NB4 (cell line): Measurements from ENCODE around the gene CHCHD4.

ENCODE experiments used
- DNase-seq: peaks from one replicate; pipeline ENCODE4 v3.0.0; 2010; ENCODE audit warnings: low read depth
- H3K4me3 ChIP-seq: one replicate; pipeline ENCODE4 v1.5.1; 2011; ENCODE audit warnings: mild to moderate bottlenecking, low read depth, low read length, moderate library complexity
- CTCF ChIP-seq: IDR thresholded peaks from one replicate; pipeline ENCODE4 v1.5.1; 2012; ENCODE audit warnings: low read depth, low read length
- MAX ChIP-seq: IDR thresholded peaks from 2 replicates; pipeline ENCODE4 v1.6.1; 2011; ENCODE audit warnings: low read depth, low read length
- MYC ChIP-seq: IDR thresholded peaks from 2 replicates; pipeline ENCODE4 v1.6.1; 2011; ENCODE audit warnings: low read depth, low read length
- POLR2A ChIP-seq: IDR thresholded peaks from 2 replicates; pipeline ENCODE4 v1.6.1; 2011; ENCODE audit warnings: mild to moderate bottlenecking; ENCODE audit not compliant: insufficient read length; ENCODE audit errors: extremely low read depth

CHCHD4 gene

GRCh38 chr3:14156843-14157561 lies 32.3 kb upstream of the CHCHD4 start:
- no peak overlapping the region for H3K4me3 ChIP-seq
- TF ChIP-seq CTCF: no peak
- DNase-seq: no peak

GRCh38 chr3:14156201-14156600 lies 31.5 kb upstream of the CHCHD4 start:
- no peak for TF ChIP-seq MYC
- TF ChIP-seq CTCF: no peak
- TF ChIP-seq POLR2A: no peak
- TF ChIP-seq MAX: no peak
- no peak for DNase-seq

GRCh38 chr3:14154895-14155440 lies 30.3 kb upstream of the CHCHD4 start:
- peak; percentile 31 for DNase-seq
- no peak overlapping the region for H3K4me3 ChIP-seq
- no peak for TF ChIP-seq MAX
- TF ChIP-seq CTCF: no peak
- TF ChIP-seq POLR2A: no peak
- no peak for TF ChIP-seq MYC

More at GRCh38 chr3:14156201-14156600, 31.5 kb upstream of the CHCHD4 start:
- no peak overlapping the region for H3K4me3 ChIP-seq

GRCh38 chr3:14154276-14154675 lies 29.6 kb upstream of the CHCHD4 start:
- no peak overlapping the region for H3K4me3 ChIP-seq
- TF ChIP-seq MAX: no peak
- TF ChIP-seq POLR2A: no peak
- no peak for TF ChIP-seq CTCF
- no peak for TF ChIP-seq MYC
- no peak for DNase-seq

GRCh38 chr3:14153663-14154062 lies 29.0 kb upstream of the CHCHD4 start:
- DNase-seq: no peak
- TF ChIP-seq CTCF (no peak), MAX (no peak), POLR2A (no peak), MYC (no peak)
- H3K4me3 ChIP-seq: no peak overlapping the region

- TF ChIP-seq CTCF: no peak
- no peak for TF ChIP-seq MYC
- no peak for TF ChIP-seq POLR2A
- no peak for TF ChIP-seq MAX
- no peak for DNase-seq
- H3K4me3 ChIP-seq: no peak overlapping the region
Observed at GRCh38 chr3:14152963-14153355, 28.3 kb upstream of the CHCHD4 start.
